HepG2 (cell line): ENCODE results near the gene TMEM235. TPM values are rescaled to one million over a fixed set of nuclear protein-coding genes. Genes with fewer than 3 reads are reported as not detected.

Experiments
- ATAC-seq: fragments of 200-7000 bp; cut with Tn5 transposase; 3 replicates; pipeline ENCODE4 v1.9.1; 2020; ENCODE audit warnings: mild to moderate bottlenecking, moderate library complexity
- BruUV-seq: library from RNA; stranded (reverse); fragments of 400-500 nt; replicated peaks from 2 replicates; lab custom pipeline; 2021; lab: Mats Ljungman, UMichigan
- CTCF ChIA-PET: fragments of 300-600 bp; formaldehyde crosslinking; extraction: SDS; loops from one replicate; lab custom pipeline; 2021; ENCODE audit warnings: low total read pairs, inconsistent platforms, low intra/inter-chr PET ratio; lab: Yijun Ruan, JAX
- POLR2A ChIA-PET: fragments of 350-600 bp; sonication (Branson Sonifier 250); formaldehyde crosslinking; loops from one replicate; lab custom pipeline; 2020; ENCODE audit warnings: antibody characterized with exemption, inconsistent platforms; lab: Yijun Ruan, JAX
- DNase-seq: peaks from one replicate; pipeline ENCODE4 v3.0.0-alpha.2; 2015; ENCODE audit warnings: low spot score
- FAIRE-seq: peaks from 3 replicates; lab custom pipeline; 2011; peaks lifted over from hg19 to GRCh38; lab: Jason Lieb, UNC
- H2AFZ ChIP-seq: one replicate; pipeline ENCODE4 v1.6.1; 2011; ENCODE audit warnings: low read length, inconsistent platforms
- H3K27ac ChIP-seq: fragments of 300-600 bp; 3 replicates; pipeline ENCODE4 v1.8.0; 2011; ENCODE audit warnings: mixed run types, mild to moderate bottlenecking, mixed read lengths, low read length, inconsistent platforms; ENCODE audit not compliant: insufficient read depth; ENCODE audit errors: extremely low read length
- H3K27me3 ChIP-seq, 2 experiments: fragments of 200-600 bp in 1 of 2; 2 replicates in 1 of 2; 3 replicates in 1 of 2; pipeline versions ENCODE4 v1.6.0 to v1.8.0; 2011; ENCODE audit warnings: low read length in 2 of 2, mild to moderate bottlenecking in 2 of 2, moderate library complexity in 2 of 2, inconsistent platforms in 1 of 2; ENCODE audit not compliant: insufficient read depth in 2 of 2, control insufficient read depth in 1 of 2
- H3K36me3 ChIP-seq, 2 experiments: fragments of 200-600 bp in 1 of 2; replicated peaks in 1 of 2; 2 replicates in 1 of 2; 3 replicates in 1 of 2; pipeline versions ENCODE4 v1.5.1 to v1.8.0; 2011; ENCODE audit warnings: low read length in 2 of 2, inconsistent platforms in 1 of 2; ENCODE audit not compliant: insufficient read depth in 2 of 2, control insufficient read depth in 1 of 2
- H3K4me1 ChIP-seq: 2 replicates; pipeline ENCODE4 v1.5.1; 2012; ENCODE audit warnings: low read length, inconsistent platforms; ENCODE audit not compliant: insufficient read depth
- H3K4me2 ChIP-seq: 2 replicates; pipeline ENCODE4 v1.6.0; 2011; ENCODE audit warnings: low read depth, low read length, inconsistent platforms
- H3K4me3 ChIP-seq, 3 experiments: fragments of 200-600 bp in 1 of 3; sonication (generic), shearing (Covaris generic) in 1 of 3; replicated peaks in 1 of 3; 2 replicates each; pipeline ENCODE4 v1.5.1; 2011 to 2016; ENCODE audit warnings: low read length in 3 of 3, inconsistent platforms in 2 of 3, low read depth in 2 of 3, mild to moderate bottlenecking in 2 of 3, control low read depth in 1 of 3, mixed read lengths in 1 of 3; ENCODE audit not compliant: insufficient read depth in 1 of 3
- H3K79me2 ChIP-seq: one replicate; pipeline ENCODE4 v1.6.1; 2011; ENCODE audit warnings: low read length, inconsistent platforms; ENCODE audit not compliant: insufficient read depth
- H3K9ac ChIP-seq: 2 replicates; pipeline ENCODE4 v1.6.0; 2011; ENCODE audit warnings: mild to moderate bottlenecking, low read depth, low read length, inconsistent platforms; ENCODE audit not compliant: insufficient read depth
- H3K9me3 ChIP-seq: 2 replicates; pipeline ENCODE4 v1.5.1; 2012; ENCODE audit warnings: mild to moderate bottlenecking, low read length
- H4K20me1 ChIP-seq: 2 replicates; pipeline ENCODE4 v1.6.0; 2011; ENCODE audit warnings: inconsistent platforms, mild to moderate bottlenecking, low read length, moderate library complexity; ENCODE audit not compliant: insufficient read depth
- AGO2 ChIP-seq: fragments of 200-400 bp; formaldehyde crosslinking; optimal IDR thresholded peaks from 2 replicates; pipeline ENCODE3; 2017; ENCODE audit warnings: mild to moderate bottlenecking, low read depth, low read length, moderate library complexity
- AHR ChIP-seq: IDR thresholded peaks from 2 replicates; pipeline ENCODE4 v1.6.1; 2018; ENCODE audit warnings: missing genetic modification reagents, missing compliant biosample characterization
- DNMT1 ChIP-seq: sonication (generic); formaldehyde crosslinking; IDR thresholded peaks from 2 replicates; pipeline ENCODE4 v1.5.1; 2020; ENCODE audit warnings: mild to moderate bottlenecking, missing genetic modification reagents
- HIVEP1 ChIP-seq: sonication (generic); formaldehyde crosslinking; IDR thresholded peaks from 2 replicates; pipeline ENCODE4 v1.4.0; 2020; ENCODE audit warnings: mild to moderate bottlenecking, missing genetic modification reagents
- RAD21 ChIP-seq: fragments of 450-650 bp; formaldehyde crosslinking; IDR thresholded peaks from 2 replicates; pipeline ENCODE4 v1.5.0; 2020; ENCODE audit warnings: mild to moderate bottlenecking
- REPIN1 ChIP-seq: sonication (generic); formaldehyde crosslinking; IDR thresholded peaks from 2 replicates; pipeline ENCODE4 v1.8.0; 2022; ENCODE audit warnings: missing genetic modification reagents, low read depth, mild to moderate bottlenecking, borderline replicate concordance
- SIN3B ChIP-seq: fragments of 150-350 bp; IDR thresholded peaks from 2 replicates; pipeline ENCODE4 v1.6.1; 2014; ENCODE audit warnings: low read length
- ZFP91 ChIP-seq: sonication (generic); formaldehyde crosslinking; IDR thresholded peaks from 2 replicates; pipeline ENCODE4 v1.9.0; 2022; ENCODE audit warnings: missing genetic modification reagents, mild to moderate bottlenecking, borderline replicate concordance
- ZNF18 ChIP-seq: sonication (generic); formaldehyde crosslinking; IDR thresholded peaks from 2 replicates; pipeline ENCODE4 v1.8.0; 2022; ENCODE audit warnings: mild to moderate bottlenecking, missing genetic modification reagents; ENCODE audit not compliant: insufficient replicate concordance
- ZNF639 ChIP-seq: conservative IDR thresholded peaks from 2 replicates; pipeline ENCODE4 v1.6.1; 2018; ENCODE audit warnings: missing genetic modification reagents
- ZNF782 ChIP-seq: sonication (generic); formaldehyde crosslinking; IDR thresholded peaks from 2 replicates; pipeline ENCODE4 v1.4.0; 2020; ENCODE audit warnings: missing genetic modification reagents, mild to moderate bottlenecking, borderline replicate concordance
- WGBS: methylation state at CpG from one replicate; pipeline ENCODE4 v1.1.6; 2017; ENCODE audit warnings: low lambda C conversion rate; 5-methylcytosine and 5-hydroxymethylcytosine counted together
- in situ Hi-C: cut with HindIII; loops from 2 replicates; pipeline ENCODE4 v1.10.0; 2017; ENCODE audit warnings: low pct_unique_long_range_greater_than_20kb; ENCODE audit not compliant: extremely low pct_ligation_motif_present
- intact Hi-C: fragments of 100-400 bp; cut with micrococcal nuclease; formaldehyde crosslinking; loops from one replicate; pipeline ENCODE4 v1.10.0; 2022; ENCODE audit not compliant: unreplicated experiment
- polyA plus RNA-seq, 8 experiments: library from polyadenylated mRNA; depleted of rRNA in 3 of 8; stranded (reverse) in 7 of 8; unstranded in 1 of 8; fragments of >200 nt; fragmentation: Illumina TruSeq in 4 of 8; extraction: Trizol in 4 of 8; gene quantifications; 2 replicates each; pipeline versions ENCODE4 v1.2.1 to v1.2.3, GENCODE V29; 2011 to 2016; ENCODE audit warnings: low read depth in 4 of 8, missing spikeins in 1 of 8, mixed read lengths in 1 of 8; ENCODE audit not compliant: insufficient read depth in 1 of 8
- total RNA-seq, 5 experiments: library from RNA; depleted of rRNA; stranded (reverse); fragments of >200 nt; fragmentation: Illumina TruSeq; extraction: Trizol; gene quantifications; 2 replicates each; pipeline ENCODE4 v1.2.3, GENCODE V29; 2016; ENCODE audit warnings: low read depth in 1 of 5

Gene TMEM235
- total and polyA plus RNA-seq, 2 of the 13 experiments (the other 11 are each of a cell fraction or from before 2014, with no cell fraction given): not detected

GRCh38 chr17:78226759-78227454 lies 4.5 kb upstream of the TMEM235 start:
- in situ Hi-C loops (no loop called here), intact Hi-C loops (no loop called here)
- ATAC-seq (peak; percentile 14), FAIRE-seq (no peak), DNase-seq (no peak)
- Histone ChIP-seq H3K4me2 (no peak overlapping the region), H3K27ac (no peak overlapping the region), H4K20me1 (no peaks in the 10 kb centered on the region), H3K9ac (no peak overlapping the region), H2AFZ (no peak overlapping the region), H3K9me3 (no peaks in the 10 kb centered on the region), H3K4me3 (no peak overlapping the region), H3K27me3 (peaks cover 9 to 32% of the 10 kb centered on the region in 2 experiments), H3K36me3 (peaks cover 16 to 29% of the 10 kb centered on the region in 2 experiments), H3K4me1 (peaks cover 15% of the 10 kb centered on the region; the same call in 1 of the 2 replicates), H3K79me2 (no peaks in the 10 kb centered on the region)
- 72% methylated on average over 16 of the region's 20 CpGs for WGBS
- no TSS peak for BruUV-seq
- TF ChIP-seq ZNF782 (CRISPR knock-in tag) (no peak), ZNF639 (CRISPR knock-in tag) (no peak), DNMT1 (CRISPR knock-in tag) (0 out of 2 replicates have a peak, but pooled peaks have one; percentile 65), HIVEP1 (CRISPR knock-in tag) (no peak), AGO2 (peak; percentile 71), ZNF18 (no peak), SIN3B (no peak), AHR (CRISPR knock-in tag) (0 out of 2 replicates have a peak, but pooled peaks have one; percentile 16), RAD21 (CRISPR knock-in tag) (no peak), ZFP91 (CRISPR knock-in tag) (peak; percentile 34; the same call in 1 of the 2 replicates), REPIN1 (CRISPR knock-in tag) (no peak)
- POLR2A ChIA-PET: no interaction called here
- CTCF ChIA-PET: no interaction called here
